Smooth muscle cell (in vitro differentiated cells): ENCODE measurements around the gene PITPNC1. TPM values are rescaled to one million over a fixed set of nuclear protein-coding genes. Genes with fewer than 3 reads are reported as not detected.
A peak's percentile ranks its signal among the peaks of the same experiment; 100 is the strongest.

Source experiments
- DNase-seq: peaks from one replicate; lab custom pipeline; 2025; ENCODE audit not compliant: unreplicated experiment; lab: John Stamatoyannopoulos, UW
- H2AFZ ChIP-seq: fragments of 200-600 bp; sonication (generic); 2 replicates; pipeline ENCODE4 v1.6.0; 2016; ENCODE audit warnings: antibody characterized with exemption, low read depth, mild to moderate bottlenecking
- H3F3A ChIP-seq: fragments of 200-600 bp; sonication (generic); 2 replicates; pipeline ENCODE4 v1.6.0; 2017; ENCODE audit warnings: antibody characterized with exemption, low read depth
- H3K27ac ChIP-seq: fragments of 200-600 bp; sonication (generic); 2 replicates; pipeline ENCODE4 v1.5.1; 2016; ENCODE audit warnings: low read depth, mild to moderate bottlenecking
- H3K27me3 ChIP-seq: fragments of 200-600 bp; sonication (generic); 2 replicates; pipeline ENCODE4 v1.6.1; 2016; ENCODE audit warnings: low read depth, mild to moderate bottlenecking
- H3K36me3 ChIP-seq: fragments of 200-600 bp; sonication (generic); 2 replicates; pipeline ENCODE4 v1.5.1; 2016; ENCODE audit warnings: low read depth
- H3K4me1 ChIP-seq: fragments of 200-600 bp; sonication (generic); 2 replicates; pipeline ENCODE4 v1.5.1; 2016; ENCODE audit warnings: low read depth
- H3K4me2 ChIP-seq: fragments of 200-600 bp; sonication (generic); 2 replicates; pipeline ENCODE4 v1.6.0; 2016; ENCODE audit warnings: mild to moderate bottlenecking
- H3K4me3 ChIP-seq: fragments of 200-600 bp; sonication (generic); 2 replicates; pipeline ENCODE4 v1.5.1; 2016; ENCODE audit warnings: mild to moderate bottlenecking
- H3K79me2 ChIP-seq: fragments of 200-600 bp; sonication (generic); 2 replicates; pipeline ENCODE4 v1.6.0; 2016; ENCODE audit warnings: low read depth, mild to moderate bottlenecking
- H3K9ac ChIP-seq: fragments of 200-600 bp; sonication (generic); 2 replicates; pipeline ENCODE4 v1.6.0; 2016; ENCODE audit warnings: low read depth
- H3K9me3 ChIP-seq: fragments of 200-600 bp; sonication (generic); replicated peaks from 2 replicates; pipeline ENCODE4 v1.5.1; 2016; ENCODE audit warnings: low read depth
- H4K20me1 ChIP-seq: fragments of 200-600 bp; sonication (generic); 2 replicates; pipeline ENCODE4 v1.6.0; 2016; ENCODE audit warnings: low read depth
- CTCF ChIP-seq: fragments of 200-600 bp; sonication (generic); IDR thresholded peaks from 2 replicates; pipeline ENCODE4 v1.5.1; 2017; ENCODE audit warnings: borderline replicate concordance, mild to moderate bottlenecking, antibody characterized with exemption; ENCODE audit not compliant: insufficient read depth, poor library complexity, severe bottlenecking
- WGBS: methylation state at CpG from one replicate; pipeline ENCODE4 v1.1.7; 2016; ENCODE audit warnings: low lambda C conversion rate; 5-methylcytosine and 5-hydroxymethylcytosine counted together
- polyA plus RNA-seq: library from polyadenylated mRNA; unstranded; fragments of >200 nt; fragmentation: Nextera tagmentation; extraction: Ambion mirVana; gene quantifications from 2 replicates; pipeline ENCODE4 v1.2.1, GENCODE V29; 2016
- total RNA-seq: library from RNA; depleted of rRNA; stranded (reverse); fragments of >200 nt; gene quantifications from 2 replicates; pipeline ENCODE4 v1.2.3, GENCODE V29; 2014

The PITPNC1 gene
- total and polyA plus RNA-seq, 2 experiments from 2014 or later: 9.6 to 12.5 TPM

GRCh38 chr17:67390006-67390645 is 13.0 kb downstream of the PITPNC1 start:
- Histone ChIP-seq H3K4me2 (peak overlapping the region; percentile 78), H3K9ac (peak overlapping the region; percentile 7), H3K36me3 (no peaks in the 10 kb centered on the region), H3K27ac (peak overlapping the region; percentile 87), H4K20me1 (no peaks in the 10 kb centered on the region), H3K4me1 (peaks cover 4% of the 10 kb centered on the region), H3K4me3 (no peak overlapping the region), H3K9me3 (no peaks in the 10 kb centered on the region), H3K27me3 (no peaks in the 10 kb centered on the region), H2AFZ (no peak overlapping the region), H3K79me2 (peaks cover 23% of the 10 kb centered on the region), H3F3A (peaks cover 9% of the 10 kb centered on the region)
- 73% methylated on average over 6 of the region's 6 CpGs for WGBS
- TF ChIP-seq CTCF: no peak
- no peak for DNase-seq

GRCh38 chr17:67390646-67391361 is 13.7 kb downstream of the PITPNC1 start:
- Histone ChIP-seq H3K79me2 (peaks cover 16% of the 10 kb centered on the region), H3K36me3 (no peaks in the 10 kb centered on the region), H3K27me3 (no peaks in the 10 kb centered on the region), H2AFZ (no peak overlapping the region), H3K4me2 (peak overlapping the region; percentile 78), H3K4me3 (peak overlapping the region; percentile 3), H3K9me3 (no peaks in the 10 kb centered on the region), H3K9ac (peak overlapping the region; percentile 47), H3K27ac (peak overlapping the region; percentile 87), H4K20me1 (peaks cover under 1% of the 10 kb centered on the region), H3F3A (peaks cover 9% of the 10 kb centered on the region), H3K4me1 (peaks cover 4% of the 10 kb centered on the region)
- 33% methylated on average over 9 of the region's 9 CpGs for WGBS
- no peak for TF ChIP-seq CTCF
- DNase-seq: no peak

GRCh38 chr17:67392111-67392510 is 15.0 kb downstream of the PITPNC1 start:
- no peaks in the 10 kb centered on the region for H3K9me3 ChIP-seq
- over 99% methylated on average over 6 of the region's 6 CpGs for WGBS
- H3K27me3 ChIP-seq: no peaks in the 10 kb centered on the region
- TF ChIP-seq CTCF: no peak
- H3K4me3 ChIP-seq: no peak overlapping the region
- peaks cover 3% of the 10 kb centered on the region for H4K20me1 ChIP-seq
- H3K4me1 ChIP-seq: peaks cover 4% of the 10 kb centered on the region
- H3K79me2 ChIP-seq: peaks cover 18% of the 10 kb centered on the region
- H3K27ac ChIP-seq: no peak overlapping the region
- no peak overlapping the region for H3K4me2 ChIP-seq
- H3F3A ChIP-seq: peaks cover 9% of the 10 kb centered on the region
- no peak overlapping the region for H3K9ac ChIP-seq
- no peak overlapping the region for H2AFZ ChIP-seq
- DNase-seq: no peak
- no peaks in the 10 kb centered on the region for H3K36me3 ChIP-seq
